GM12878 (cell line): ENCODE measurements around the gene MPP2. TPM values are rescaled to one million over a fixed set of nuclear protein-coding genes. Genes with fewer than 3 reads are reported as not detected.

ENCODE experiments used
- ATAC-seq: fragments of 200-7000 bp; cut with Tn5 transposase; 3 replicates; pipeline ENCODE4 v1.9.1; 2020; ENCODE audit warnings: mild to moderate bottlenecking, moderate library complexity
- BruUV-seq: library from RNA; stranded (reverse); fragments of 400-500 nt; replicated peaks from 2 replicates; lab custom pipeline; 2021; lab: Mats Ljungman, UMichigan
- CTCF ChIA-PET: fragments of 300-600 bp; sonication (Branson Sonifier 250); formaldehyde crosslinking; extraction: SDS; loops from one replicate; lab custom pipeline; 2021; ENCODE audit warnings: inconsistent platforms; lab: Yijun Ruan, JAX
- POLR2A ChIA-PET: fragments of 350-600 bp; formaldehyde crosslinking; extraction: SDS; loops from one replicate; lab custom pipeline; 2021; ENCODE audit warnings: inconsistent platforms; lab: Charles Lee
- RAD21 ChIA-PET: fragments of 300-600 bp; sonication (Branson Sonifier 250); formaldehyde crosslinking; loops from one replicate; lab custom pipeline; 2023; ENCODE audit warnings: antibody characterized with exemption; ENCODE audit not compliant: unreplicated experiment; lab: Charles Lee
- SMC1A ChIA-PET: fragments of 300-600 bp; sonication (Branson Sonifier 250); formaldehyde crosslinking; loops from one replicate; lab custom pipeline; 2023; ENCODE audit not compliant: unreplicated experiment, uncharacterized antibody; lab: Charles Lee
- DNase-seq: peaks from one replicate; pipeline ENCODE4 v3.0.0-alpha.2; 2011; ENCODE audit warnings: low read depth, low spot score
- FAIRE-seq: peaks from 3 replicates; lab custom pipeline; 2011; peaks lifted over from hg19 to GRCh38; lab: Jason Lieb, UNC
- H2AFZ ChIP-seq: 2 replicates; pipeline ENCODE4 v1.6.0; 2011; ENCODE audit warnings: low read depth, low read length, control low read depth; ENCODE audit not compliant: control insufficient read depth
- H3K27ac ChIP-seq: 2 replicates; pipeline ENCODE4 v1.5.1; 2011; ENCODE audit warnings: control low read depth; ENCODE audit not compliant: control insufficient read depth, insufficient read depth
- H3K27me3 ChIP-seq, 2 experiments: replicated peaks in 1 of 2; 2 replicates each; pipeline versions ENCODE4 v1.6.0 to v1.6.1; 2011; ENCODE audit warnings: low read length in 1 of 2; ENCODE audit not compliant: control insufficient read depth in 2 of 2, insufficient read depth in 2 of 2
- H3K36me3 ChIP-seq, 2 experiments: 2 replicates each; pipeline ENCODE4 v1.5.1; 2011; ENCODE audit warnings: low read length in 1 of 2; ENCODE audit not compliant: control insufficient read depth in 2 of 2, insufficient read depth in 2 of 2
- H3K4me1 ChIP-seq: 2 replicates; pipeline ENCODE4 v1.6.1; 2011; ENCODE audit warnings: mild to moderate bottlenecking, low read length, moderate library complexity, mixed read lengths; ENCODE audit not compliant: control insufficient read depth, insufficient read depth
- H3K4me2 ChIP-seq: 2 replicates; pipeline ENCODE4 v1.6.0; 2011; ENCODE audit warnings: control low read depth; ENCODE audit not compliant: control insufficient read depth, insufficient read depth
- H3K4me3 ChIP-seq: fragments of 200-600 bp; sonication (generic); 2 replicates; pipeline ENCODE4 v1.5.1; 2016
- H3K79me2 ChIP-seq: 2 replicates; pipeline ENCODE4 v1.6.0; 2011; ENCODE audit warnings: low read length; ENCODE audit not compliant: control insufficient read depth, insufficient read depth
- H3K9ac ChIP-seq: 2 replicates; pipeline ENCODE4 v1.8.0; 2011; ENCODE audit warnings: low read length, control low read depth, mixed read lengths; ENCODE audit not compliant: control insufficient read depth, insufficient read depth
- H3K9me3 ChIP-seq: replicated peaks from 3 replicates; pipeline ENCODE4 v1.5.1; 2011; ENCODE audit warnings: mild to moderate bottlenecking, low read length; ENCODE audit not compliant: control insufficient read depth, insufficient read depth
- H4K20me1 ChIP-seq: 2 replicates; pipeline ENCODE4 v1.6.0; 2011; ENCODE audit not compliant: control insufficient read depth, insufficient read depth
- CBX3 ChIP-seq: fragments of 200-600 bp; sonication (generic); IDR thresholded peaks from 2 replicates; pipeline ENCODE4 v1.6.1; 2016; ENCODE audit warnings: low read depth, borderline replicate concordance
- EP300 ChIP-seq, 2 experiments: fragments of 150-350 bp in 1 of 2; IDR thresholded peaks; 2 replicates each; pipeline ENCODE4 v1.6.1; 2011 to 2012; ENCODE audit warnings: low read depth in 2 of 2, low read length in 2 of 2, borderline replicate concordance in 1 of 2, improper control_type of control experiment in 1 of 2, inconsistent platforms in 1 of 2; ENCODE audit not compliant: control insufficient read depth in 1 of 2
- FOXM1 ChIP-seq: IDR thresholded peaks from 2 replicates; pipeline ENCODE4 v1.6.1; 2012; ENCODE audit warnings: low read depth, mild to moderate bottlenecking, inconsistent platforms, low read length, moderate library complexity
- HDGF ChIP-seq: fragments of 450-650 bp; IDR thresholded peaks from 2 replicates; pipeline ENCODE4 v1.6.1; 2016; ENCODE audit warnings: antibody characterized with exemption
- IRF3 ChIP-seq: fragments of 450-650 bp; IDR thresholded peaks from 2 replicates; pipeline ENCODE4 v1.6.1; 2014; ENCODE audit warnings: mild to moderate bottlenecking
- KDM1A ChIP-seq: fragments of 200-600 bp; sonication (generic); IDR thresholded peaks from 2 replicates; pipeline ENCODE4 v1.6.1; 2016; ENCODE audit warnings: borderline replicate concordance
- MYC ChIP-seq: IDR thresholded peaks from 2 replicates; pipeline ENCODE4 v1.6.1; 2011; ENCODE audit warnings: mild to moderate bottlenecking, low read length, moderate library complexity, inconsistent platforms; ENCODE audit not compliant: insufficient read depth, insufficient replicate concordance, insufficient read length, severe bottlenecking
- NFIC ChIP-seq: IDR thresholded peaks from 2 replicates; pipeline ENCODE4 v1.6.1; 2012; ENCODE audit warnings: low read depth, mild to moderate bottlenecking, inconsistent platforms, low read length, moderate library complexity
- NFYA ChIP-seq: IDR thresholded peaks from 2 replicates; pipeline ENCODE4 v1.6.1; 2011; ENCODE audit warnings: low read depth, mild to moderate bottlenecking, low read length, improper control_type of control experiment, borderline replicate concordance
- PAX8 ChIP-seq: fragments of 450-650 bp; IDR thresholded peaks from 2 replicates; pipeline ENCODE4 v1.6.1; 2017; ENCODE audit warnings: mild to moderate bottlenecking, moderate library complexity
- PKNOX1 ChIP-seq: fragments of 450-650 bp; IDR thresholded peaks from 2 replicates; pipeline ENCODE4 v1.6.1; 2016; ENCODE audit warnings: mild to moderate bottlenecking
- SMARCA5 ChIP-seq: fragments of 450-650 bp; IDR thresholded peaks from 2 replicates; pipeline ENCODE4 v1.6.1; 2017; ENCODE audit warnings: mild to moderate bottlenecking
- TCF7 ChIP-seq: IDR thresholded peaks from 2 replicates; pipeline ENCODE4 v1.6.1; 2014; ENCODE audit warnings: antibody characterized with exemption, borderline replicate concordance
- YY1 ChIP-seq: IDR thresholded peaks from 2 replicates; pipeline ENCODE4 v1.6.1; 2011; ENCODE audit warnings: low read depth, mild to moderate bottlenecking, low read length
- WGBS: methylation state at CpG from one replicate; pipeline ENCODE4 v1.1.6; 2016; ENCODE audit warnings: low lambda C conversion rate; ENCODE audit not compliant: insufficient replicate concordance, insufficient coverage; ENCODE audit errors: missing lambda C conversion rate; 5-methylcytosine and 5-hydroxymethylcytosine counted together
- in situ Hi-C: fragments of 300-500 bp; cut with MboI; formaldehyde crosslinking; loops from 9 replicates; pipeline ENCODE4 v1.14.3; 2018; ENCODE audit warnings: mixed read lengths
- intact Hi-C: fragments of 100-400 bp; cut with micrococcal nuclease; formaldehyde crosslinking; loops from one replicate; pipeline ENCODE4 v1.14.2; 2022; ENCODE audit not compliant: unreplicated experiment
- polyA plus RNA-seq, 11 experiments: library from polyadenylated mRNA; depleted of rRNA in 4 of 11; unstranded in 6 of 11; stranded (reverse) in 5 of 11; fragments of >200 nt; fragmentation: Nextera tagmentation in 4 of 11; fragmentation: Illumina TruSeq in 1 of 11; extraction: Ambion mirVana in 4 of 11; extraction: Trizol in 1 of 11; gene quantifications; 1 replicate in 1 of 11; 2 replicates in 10 of 11; pipeline versions ENCODE4 v1.2.1 to v1.2.3, GENCODE V29; 2011 to 2016; ENCODE audit warnings: inconsistent platforms in 2 of 11, missing spikeins in 2 of 11, low read depth in 1 of 11
- total RNA-seq, 4 experiments: library from RNA; depleted of rRNA in 3 of 4; stranded (reverse); fragments of >200 nt in 3 of 4; fragmentation: Illumina TruSeq in 1 of 4; extraction: Trizol in 1 of 4; gene quantifications; 2 replicates each; pipeline versions ENCODE4 v1.2.1 to v1.2.3, GENCODE V29; 2013 to 2021

MPP2 gene
- total and polyA plus RNA-seq, 10 of the 15 experiments (the other 5 are each of a cell fraction or from before 2014, with no cell fraction given): 0.02 to 0.23 (median 0.15) TPM; not detected in 2

- no peak overlapping the region for H3K4me3 ChIP-seq
- H3K79me2 ChIP-seq: no peaks in the 10 kb centered on the region
- 75% methylated on average over 3 of the region's 3 CpGs for WGBS
- H3K4me2 ChIP-seq: no peak overlapping the region
- H3K27ac ChIP-seq: no peak overlapping the region
- intact Hi-C loops (no loop called here), in situ Hi-C loops (no loop called here)
- no peaks in the 10 kb centered on the region for H3K36me3 ChIP-seq
- H3K27me3 ChIP-seq: no peaks in the 10 kb centered on the region; a peak in 3 of 4 replicates
- RAD21 ChIA-PET: no interaction called here
- FAIRE-seq (no peak), DNase-seq (no peak), ATAC-seq (no peak)
- no peak overlapping the region for H2AFZ ChIP-seq
- no TSS peak for BruUV-seq
- no peaks in the 10 kb centered on the region for H4K20me1 ChIP-seq
- SMC1A ChIA-PET: interaction anchor here (0.6 kb wide), 1 partner anchor 1785 kb away, joined by 3 read pairs; no protein-coding TSS in a partner anchor
- CTCF ChIA-PET: interaction anchor here (1.7 to 3.3 kb wide), 2 partner anchors 10 to 11 kb away, joined by 4 to 15 read pairs; partner anchors contain the start of gene CD300LG
- TF ChIP-seq NFIC: no peak
- no peak for TF ChIP-seq FOXM1
- no peak for TF ChIP-seq KDM1A
- no peak for TF ChIP-seq YY1
- TF ChIP-seq EP300 (IDR thresholded peaks at IDR 0.05; ENCODE audit: borderline replicate concordance in 1 of 2, control insufficient read depth in 1 of 2, low read depth in 2 of 2, low read length in 2 of 2): no peak
- no peak for TF ChIP-seq IRF3
- no peak for TF ChIP-seq MYC
- no peak for TF ChIP-seq PKNOX1
- TF ChIP-seq TCF7: no peak
- TF ChIP-seq PAX8: no peak
- TF ChIP-seq SMARCA5: no peak
- TF ChIP-seq CBX3: no peak
- no peak for TF ChIP-seq HDGF
- no peak for TF ChIP-seq NFYA
- no peak overlapping the region for H3K9ac ChIP-seq
- POLR2A ChIA-PET: no interaction called here
- H3K9me3 ChIP-seq: no peaks in the 10 kb centered on the region
- no peaks in the 10 kb centered on the region for H3K4me1 ChIP-seq
Observed at GRCh38 chr17:43856141-43856540, 51.2 kb downstream of the MPP2 start.
